RWPE2 (cell line): ENCODE data around the gene HAO2.

ENCODE experiments used
- ATAC-seq: fragments of 200-7000 bp; cut with Tn5 transposase; 3 replicates; pipeline ENCODE4 v1.9.1; 2021; ENCODE audit warnings: low read depth
- DNase-seq: peaks from one replicate; pipeline ENCODE4 v3.0.0-alpha.2; 2020; ENCODE audit warnings: low spot score
- H3K27ac ChIP-seq: fragments of 450-650 bp; 2 replicates; pipeline ENCODE4 v1.5.1; 2017; ENCODE audit warnings: mild to moderate bottlenecking; ENCODE audit not compliant: poor library complexity, severe bottlenecking
- H3K27me3 ChIP-seq: fragments of 250-450 bp; sonication (Bioruptor Pico); 2 replicates; pipeline ENCODE4 v1.5.1; 2021; ENCODE audit warnings: mild to moderate bottlenecking, moderate library complexity; ENCODE audit not compliant: insufficient read depth, poor library complexity, severe bottlenecking
- H3K36me3 ChIP-seq: fragments of 250-450 bp; sonication (Bioruptor Pico); 2 replicates; pipeline ENCODE4 v1.5.1; 2020; ENCODE audit warnings: low read depth, mild to moderate bottlenecking, moderate library complexity
- H3K4me1 ChIP-seq: fragments of 250-450 bp; sonication (Bioruptor Pico); 2 replicates; pipeline ENCODE4 v1.5.1; 2021; ENCODE audit warnings: mild to moderate bottlenecking, moderate library complexity; ENCODE audit not compliant: insufficient read depth, poor library complexity, severe bottlenecking
- H3K4me3 ChIP-seq: fragments of 250-450 bp; sonication (Bioruptor Pico); 2 replicates; pipeline ENCODE4 v1.5.1; 2021; ENCODE audit warnings: mild to moderate bottlenecking, moderate library complexity; ENCODE audit not compliant: severe bottlenecking
- H3K9me3 ChIP-seq: fragments of 250-450 bp; sonication (Bioruptor Pico); 2 replicates; pipeline ENCODE4 v1.5.1; 2021; ENCODE audit warnings: mild to moderate bottlenecking, moderate library complexity; ENCODE audit not compliant: severe bottlenecking
- CTCF ChIP-seq: fragments of 450-650 bp; IDR thresholded peaks from one replicate; pipeline ENCODE4 v1.5.1; 2017; ENCODE audit warnings: mild to moderate bottlenecking, moderate library complexity; ENCODE audit not compliant: poor library complexity, severe bottlenecking

HAO2 gene

DNA sequence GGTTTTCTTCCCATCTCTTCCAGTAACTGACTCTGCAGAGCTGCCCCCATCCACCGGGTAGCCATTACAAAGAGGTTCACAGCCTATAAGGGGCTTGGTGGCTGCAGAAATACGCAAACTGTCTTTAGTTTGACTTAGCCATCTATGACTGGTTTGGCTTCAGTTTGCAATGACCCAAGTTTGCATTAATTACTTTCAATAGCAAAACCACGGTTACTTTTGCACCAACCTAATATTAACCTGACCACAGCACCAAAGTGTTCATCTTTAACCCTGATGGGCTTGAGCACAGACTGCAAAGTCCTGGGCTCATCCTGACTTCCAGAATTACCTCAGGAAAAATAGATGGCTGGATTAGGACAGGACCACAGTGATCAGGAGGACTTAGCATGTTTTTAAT is 2.2 kb upstream of the HAO2 start:
- H3K9me3 ChIP-seq = no peaks in the 10 kb centered on the region
- no peak for TF ChIP-seq CTCF
- H3K36me3 ChIP-seq = no peaks in the 10 kb centered on the region
- H3K4me3 ChIP-seq = no peak overlapping the region
- DNase-seq = no peak
- H3K27ac ChIP-seq = no peak overlapping the region
- H3K4me1 ChIP-seq = peaks cover 8% of the 10 kb centered on the region
- no peak for ATAC-seq
- H3K27me3 ChIP-seq = no peaks in the 10 kb centered on the region

GRCh38 chr1:119367432-119368124 is 1.0 kb upstream of the HAO2 start:
- H3K27me3 ChIP-seq = no peaks in the 10 kb centered on the region

DNA sequence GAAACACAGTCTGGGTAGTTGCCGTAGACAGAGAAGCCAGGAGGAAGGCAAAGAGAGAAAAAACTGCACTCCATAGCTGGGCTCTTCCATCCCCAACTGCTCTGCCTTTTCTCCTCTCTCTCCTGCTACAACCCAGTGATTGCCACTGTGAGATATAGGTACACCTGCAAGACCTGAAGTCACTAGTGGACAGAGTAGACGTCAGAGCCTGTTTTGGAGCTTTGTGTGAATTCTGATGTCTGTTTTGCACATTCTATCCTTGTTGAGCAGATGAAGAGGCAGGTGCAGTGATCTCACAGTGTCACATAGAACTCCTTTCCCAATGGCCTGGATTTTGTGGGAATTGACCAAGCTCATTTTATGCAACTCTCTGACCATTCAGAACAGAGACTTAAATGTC is 2.2 kb downstream of the HAO2 start:
- no peak for TF ChIP-seq CTCF
- no peaks in the 10 kb centered on the region for H3K36me3 ChIP-seq
- no peak for ATAC-seq

More at GRCh38 chr1:119367432-119368124, 1.0 kb upstream of the HAO2 start:
- Histone ChIP-seq H3K27ac (no peak overlapping the region), H3K4me1 (peaks cover 8% of the 10 kb centered on the region), H3K9me3 (no peaks in the 10 kb centered on the region), H3K4me3 (no peak overlapping the region), H3K36me3 (no peaks in the 10 kb centered on the region)
- TF ChIP-seq CTCF = peak; percentile 96
- ATAC-seq (peak; percentile 72), DNase-seq (no peak)

GRCh38 chr1:119371815-119372214 is 3.2 kb downstream of the HAO2 start:
- ATAC-seq = no peak
- no peak for DNase-seq
- H3K27me3 ChIP-seq = no peaks in the 10 kb centered on the region
- H3K4me3 ChIP-seq = no peak overlapping the region
- H3K27ac ChIP-seq = no peak overlapping the region
- H3K36me3 ChIP-seq = no peaks in the 10 kb centered on the region
- no peaks in the 10 kb centered on the region for H3K9me3 ChIP-seq
- no peak for TF ChIP-seq CTCF
- H3K4me1 ChIP-seq = no peaks in the 10 kb centered on the region

More for the DNA sequence above, 2.2 kb downstream of the HAO2 start:
- Histone ChIP-seq H3K4me3 (no peak overlapping the region), H3K4me1 (no peaks in the 10 kb centered on the region), H3K9me3 (no peaks in the 10 kb centered on the region), H3K27ac (no peak overlapping the region), H3K27me3 (no peaks in the 10 kb centered on the region)
- DNase-seq = no peak

DNA sequence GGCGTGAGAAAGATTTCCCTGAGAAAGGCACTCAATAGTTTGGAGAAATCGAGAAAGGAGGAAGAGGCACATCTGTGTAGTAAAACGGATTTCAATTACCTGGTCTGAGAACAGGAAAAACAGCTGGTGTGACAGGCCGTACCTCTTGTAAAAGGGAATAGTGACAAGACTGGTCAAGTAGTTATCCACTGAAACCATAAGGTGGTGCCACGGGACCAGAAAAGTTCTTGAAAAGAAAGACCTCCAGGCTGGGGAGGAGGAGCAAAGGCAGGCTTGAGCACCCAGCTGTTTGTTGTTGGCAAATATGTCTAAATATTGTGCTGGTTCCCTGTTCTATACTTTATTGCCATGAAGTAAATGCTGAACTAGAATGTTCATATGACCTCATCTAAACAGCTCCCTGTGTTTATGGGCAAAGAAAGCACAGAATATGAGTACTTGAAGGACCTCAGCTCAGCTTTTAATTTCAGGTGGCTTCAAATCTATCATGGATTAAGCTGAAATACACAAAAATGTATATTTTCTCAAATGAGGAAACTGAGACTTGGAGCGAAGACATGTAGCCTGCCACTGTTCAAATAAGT is 4.0 kb downstream of the HAO2 start:
- Histone ChIP-seq H3K4me3 (no peak overlapping the region), H3K27me3 (no peaks in the 10 kb centered on the region), H3K36me3 (no peaks in the 10 kb centered on the region), H3K4me1 (no peaks in the 10 kb centered on the region), H3K27ac (no peak overlapping the region), H3K9me3 (no peaks in the 10 kb centered on the region)
- TF ChIP-seq CTCF = peak; percentile 10
- ATAC-seq = no peak
- no peak for DNase-seq
